Measurements from ENCODE around the gene SLC2A3.
"Not testable (repeated sequence)": the region's sequence is repeated elsewhere in the genome, so short reads cannot be mapped to it uniquely, and the experiment has no call there.

SLC2A3 gene

GRCh38 chr12:7907009-7907408 lies 29.0 kb downstream of the SLC2A3 start:
- no peaks in the 10 kb centered on the region for H3K36me3 Mint-ChIP-seq (ENCODE audit: low read depth)
- H3K27ac Mint-ChIP-seq = no peak overlapping the region
- H3K4me1 Mint-ChIP-seq (ENCODE audit: low read depth) = no peaks in the 10 kb centered on the region
- H3K27me3 Mint-ChIP-seq = no peaks in the 10 kb centered on the region
- no peak overlapping the region for H3K4me3 Mint-ChIP-seq
- no peaks in the 10 kb centered on the region for H3K9me3 Mint-ChIP-seq

GRCh38 chr12:7906303-7906702 lies 29.7 kb downstream of the SLC2A3 start:
- not testable (repeated sequence) for H3K36me3 Mint-ChIP-seq (ENCODE audit: low read depth); H3K27me3 Mint-ChIP-seq; H3K27ac Mint-ChIP-seq; H3K4me1 Mint-ChIP-seq (ENCODE audit: low read depth); H3K9me3 Mint-ChIP-seq; H3K4me3 Mint-ChIP-seq

GRCh38 chr12:7905600-7906125 lies 30.3 kb downstream of the SLC2A3 start:
- H3K9me3 Mint-ChIP-seq; H3K4me3 Mint-ChIP-seq; H3K36me3 Mint-ChIP-seq (ENCODE audit: low read depth); H3K4me1 Mint-ChIP-seq (ENCODE audit: low read depth); H3K27ac Mint-ChIP-seq; H3K27me3 Mint-ChIP-seq: not testable (repeated sequence)

GRCh38 chr12:7905071-7905470 lies 30.9 kb downstream of the SLC2A3 start:
- Mint-ChIP-seq H3K27me3 (no peaks in the 10 kb centered on the region), H3K36me3 (ENCODE audit: low read depth) (no peaks in the 10 kb centered on the region), H3K9me3 (no peaks in the 10 kb centered on the region), H3K4me3 (no peak overlapping the region), H3K27ac (no peak overlapping the region), H3K4me1 (ENCODE audit: low read depth) (no peaks in the 10 kb centered on the region)

- not testable (repeated sequence) for H3K4me1 Mint-ChIP-seq (ENCODE audit: low read depth); H3K36me3 Mint-ChIP-seq (ENCODE audit: low read depth); H3K4me3 Mint-ChIP-seq; H3K27me3 Mint-ChIP-seq; H3K9me3 Mint-ChIP-seq; H3K27ac Mint-ChIP-seq
These were observed 33.6 kb downstream of the SLC2A3 start for GRCh38 chr12:7902416-7902815.

- no peaks in the 10 kb centered on the region for H3K9me3 Mint-ChIP-seq
- H3K4me1 Mint-ChIP-seq (ENCODE audit: low read depth) = no peaks in the 10 kb centered on the region
- H3K27ac Mint-ChIP-seq = no peak overlapping the region
These were observed 36.2 kb downstream of the SLC2A3 start for GRCh38 chr12:7899755-7900154.

GRCh38 chr12:7896726-7897125 lies 39.3 kb downstream of the SLC2A3 start:
- not testable (repeated sequence) for H3K36me3 Mint-ChIP-seq (ENCODE audit: low read depth); H3K27me3 Mint-ChIP-seq; H3K4me3 Mint-ChIP-seq; H3K27ac Mint-ChIP-seq; H3K4me1 Mint-ChIP-seq (ENCODE audit: low read depth); H3K9me3 Mint-ChIP-seq

More at GRCh38 chr12:7899755-7900154, 36.2 kb downstream of the SLC2A3 start:
- H3K36me3 Mint-ChIP-seq (ENCODE audit: low read depth) = no peaks in the 10 kb centered on the region
- H3K4me3 Mint-ChIP-seq = no peak overlapping the region
- H3K27me3 Mint-ChIP-seq = no peaks in the 10 kb centered on the region

GRCh38 chr12:7892186-7892980 lies 43.6 kb downstream of the SLC2A3 start:
- H3K9me3 Mint-ChIP-seq = no peaks in the 10 kb centered on the region
- H3K4me3 Mint-ChIP-seq = no peak overlapping the region
- H3K27ac Mint-ChIP-seq = no peak overlapping the region
- no peaks in the 10 kb centered on the region for H3K36me3 Mint-ChIP-seq (ENCODE audit: low read depth)
- H3K4me1 Mint-ChIP-seq (ENCODE audit: low read depth) = no peaks in the 10 kb centered on the region
- H3K27me3 Mint-ChIP-seq = peaks cover 3% of the 10 kb centered on the region

- Mint-ChIP-seq H3K9me3 (no peaks in the 10 kb centered on the region), H3K36me3 (ENCODE audit: low read depth) (no peaks in the 10 kb centered on the region), H3K4me1 (ENCODE audit: low read depth) (no peaks in the 10 kb centered on the region), H3K27me3 (no peaks in the 10 kb centered on the region), H3K27ac (no peak overlapping the region), H3K4me3 (no peak overlapping the region)
These were observed 51.3 kb downstream of the SLC2A3 start for GRCh38 chr12:7884689-7885088.

- not testable (repeated sequence) for H3K36me3 Mint-ChIP-seq (ENCODE audit: low read depth); H3K27ac Mint-ChIP-seq; H3K4me3 Mint-ChIP-seq; H3K27me3 Mint-ChIP-seq; H3K4me1 Mint-ChIP-seq (ENCODE audit: low read depth); H3K9me3 Mint-ChIP-seq
These were observed 54.3 kb downstream of the SLC2A3 start for GRCh38 chr12:7881736-7882120.

GRCh38 chr12:7880952-7881735 lies 54.8 kb downstream of the SLC2A3 start:
- not testable (repeated sequence) for H3K36me3 Mint-ChIP-seq (ENCODE audit: low read depth); H3K4me3 Mint-ChIP-seq; H3K4me1 Mint-ChIP-seq (ENCODE audit: low read depth); H3K9me3 Mint-ChIP-seq; H3K27me3 Mint-ChIP-seq; H3K27ac Mint-ChIP-seq

- no peaks in the 10 kb centered on the region for H3K4me1 Mint-ChIP-seq (ENCODE audit: low read depth)
- no peak overlapping the region for H3K4me3 Mint-ChIP-seq
- no peaks in the 10 kb centered on the region for H3K27me3 Mint-ChIP-seq
- H3K36me3 Mint-ChIP-seq (ENCODE audit: low read depth) = no peaks in the 10 kb centered on the region
- H3K9me3 Mint-ChIP-seq = no peaks in the 10 kb centered on the region
- no peak overlapping the region for H3K27ac Mint-ChIP-seq
These were observed 56.7 kb downstream of the SLC2A3 start for GRCh38 chr12:7879246-7879645.

- H3K36me3 Mint-ChIP-seq (ENCODE audit: low read depth) = no peaks in the 10 kb centered on the region
- H3K4me1 Mint-ChIP-seq (ENCODE audit: low read depth) = peaks cover 3% of the 10 kb centered on the region
- no peak overlapping the region for H3K4me3 Mint-ChIP-seq
- peaks cover 9% of the 10 kb centered on the region for H3K27me3 Mint-ChIP-seq
- H3K27ac Mint-ChIP-seq = no peak overlapping the region
- H3K9me3 Mint-ChIP-seq = no peaks in the 10 kb centered on the region
These were observed 58.6 kb downstream of the SLC2A3 start for GRCh38 chr12:7877420-7877819.

- H3K36me3 Mint-ChIP-seq (ENCODE audit: low read depth) = no peaks in the 10 kb centered on the region
- H3K4me1 Mint-ChIP-seq (ENCODE audit: low read depth) = peaks cover 3% of the 10 kb centered on the region
- H3K4me3 Mint-ChIP-seq = no peak within 1 kb of the TSS
These were observed 63.2 kb downstream of the SLC2A3 start, which contains the start of gene SLC2A14 for GRCh38 chr12:7872566-7873319. Gene SLC2A14, minus strand, starts transcription at chr12:7872915. Its CDS starts 3,035 bp downstream, at chr12:7869880.

GRCh38 chr12:7870335-7870734 lies 65.7 kb downstream of the SLC2A3 start:
- Mint-ChIP-seq H3K4me1 (ENCODE audit: low read depth) (peaks cover 3% of the 10 kb centered on the region), H3K27me3 (peaks cover 33% of the 10 kb centered on the region), H3K4me3 (no peak overlapping the region), H3K36me3 (ENCODE audit: low read depth) (no peaks in the 10 kb centered on the region), H3K9me3 (no peaks in the 10 kb centered on the region), H3K27ac (no peak overlapping the region)

More at GRCh38 chr12:7872566-7873319, 63.2 kb downstream of the SLC2A3 start, which contains the start of gene SLC2A14:
- peaks cover 33% of the 10 kb centered on the region for H3K27me3 Mint-ChIP-seq
- H3K9me3 Mint-ChIP-seq = no peaks in the 10 kb centered on the region
- no peak within 1 kb of the TSS for H3K27ac Mint-ChIP-seq

Data from stimulated activated naive CD8-positive, alpha-beta T cell treated with anti-CD3 and anti-CD28 coated beads, Interleukin-15, Interleukin-2, amounts not matched to agents 100 ng/mL and 50 ng/mL, for 24 hours (primary cell).